Measurements from ENCODE around the gene TMEM202.
"Not testable (repeated sequence)": the region's sequence is repeated elsewhere in the genome, so short reads cannot be mapped to it uniquely, and the experiment has no call there.

- not testable (repeated sequence) for TF ChIP-seq CTCF, POLR2A (IDR thresholded peaks at IDR 0.05)
Observed at GRCh38 chr15:72442848-72443247, 44.7 kb downstream of the TMEM202 start.

Data from adrenal gland (tissue), 5 donors.